GM10266 (cell line): ENCODE results near the gene TANGO2.

Source experiments
- DNase-seq: peaks from one replicate; pipeline ENCODE4 v3.0.0; 2012; ENCODE audit errors: extremely low spot score
- TF ChIP-seq, protein P1 (sequence below): IDR thresholded peaks from 2 replicates; pipeline ENCODE4 v1.5.1; 2012; ENCODE audit warnings: mild to moderate bottlenecking, low read depth; ENCODE audit not compliant: control insufficient read depth, insufficient read depth; ENCODE audit errors: missing control alignments

Gene TANGO2

DNA sequence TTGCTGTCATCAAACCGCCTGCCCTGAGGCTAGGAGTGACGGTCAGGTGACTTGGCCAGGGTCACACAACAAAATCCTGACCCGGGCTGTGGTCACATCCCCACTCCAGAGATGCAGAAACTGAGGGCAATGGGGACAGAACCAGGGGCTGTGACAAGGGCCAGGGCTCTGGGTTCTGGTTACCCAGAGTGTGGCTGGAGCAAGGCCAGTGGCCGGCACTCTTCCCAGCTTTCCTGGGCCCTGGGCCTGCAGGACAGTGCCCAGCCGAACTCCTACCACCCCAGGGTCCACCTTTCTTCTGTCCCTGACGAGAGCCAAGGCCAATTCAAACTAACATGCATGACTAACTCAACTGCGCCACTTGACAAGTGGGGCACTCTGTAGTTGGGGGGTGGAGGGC, 40.1 kb upstream of the TANGO2 start:
- TF ChIP-seq, protein P1, sequence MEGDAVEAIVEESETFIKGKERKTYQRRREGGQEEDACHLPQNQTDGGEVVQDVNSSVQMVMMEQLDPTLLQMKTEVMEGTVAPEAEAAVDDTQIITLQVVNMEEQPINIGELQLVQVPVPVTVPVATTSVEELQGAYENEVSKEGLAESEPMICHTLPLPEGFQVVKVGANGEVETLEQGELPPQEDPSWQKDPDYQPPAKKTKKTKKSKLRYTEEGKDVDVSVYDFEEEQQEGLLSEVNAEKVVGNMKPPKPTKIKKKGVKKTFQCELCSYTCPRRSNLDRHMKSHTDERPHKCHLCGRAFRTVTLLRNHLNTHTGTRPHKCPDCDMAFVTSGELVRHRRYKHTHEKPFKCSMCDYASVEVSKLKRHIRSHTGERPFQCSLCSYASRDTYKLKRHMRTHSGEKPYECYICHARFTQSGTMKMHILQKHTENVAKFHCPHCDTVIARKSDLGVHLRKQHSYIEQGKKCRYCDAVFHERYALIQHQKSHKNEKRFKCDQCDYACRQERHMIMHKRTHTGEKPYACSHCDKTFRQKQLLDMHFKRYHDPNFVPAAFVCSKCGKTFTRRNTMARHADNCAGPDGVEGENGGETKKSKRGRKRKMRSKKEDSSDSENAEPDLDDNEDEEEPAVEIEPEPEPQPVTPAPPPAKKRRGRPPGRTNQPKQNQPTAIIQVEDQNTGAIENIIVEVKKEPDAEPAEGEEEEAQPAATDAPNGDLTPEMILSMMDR, result no peak
- DNase-seq, result no peak

DNA sequence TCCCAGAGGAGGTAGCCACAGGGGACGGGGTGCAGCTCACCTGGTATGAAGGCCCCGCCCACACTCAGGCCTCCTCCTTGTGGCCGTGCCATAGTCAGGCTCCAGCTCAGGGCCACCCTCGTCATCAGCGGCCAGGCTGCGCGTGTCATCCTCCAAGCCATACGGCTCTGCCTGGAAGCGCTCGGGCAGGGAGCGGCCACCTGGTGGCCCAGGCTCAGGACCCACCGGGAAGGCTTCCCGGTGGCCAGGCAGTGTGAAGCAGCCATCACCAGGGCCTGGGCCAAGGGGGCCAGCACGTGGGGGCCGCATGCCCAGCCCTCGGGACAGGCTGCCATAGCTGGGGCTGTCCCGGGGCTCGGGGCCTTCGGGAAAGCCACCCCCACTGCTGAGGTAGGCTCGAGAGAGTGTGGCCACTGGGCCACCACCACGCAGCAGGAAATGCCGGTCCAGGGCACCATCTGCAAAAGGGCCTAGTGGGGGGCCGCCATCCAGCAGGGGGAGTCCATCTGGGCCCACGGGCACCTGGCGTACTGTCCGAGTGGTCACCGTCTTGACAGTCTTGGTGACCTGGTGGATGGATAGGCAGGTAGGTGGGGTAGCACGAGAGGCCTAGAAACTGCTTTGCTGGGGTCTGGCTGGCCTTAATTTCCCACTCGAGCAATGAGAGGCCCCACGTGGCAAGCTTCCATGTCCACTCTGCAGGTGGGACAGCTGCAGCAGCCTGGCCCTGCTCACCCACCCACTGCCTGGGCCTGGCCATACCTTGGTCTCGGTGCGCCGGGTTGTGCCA, 39.5 kb upstream of the TANGO2 start:
- TF ChIP-seq, protein P1, result no peak
- no peak for DNase-seq

DNA sequence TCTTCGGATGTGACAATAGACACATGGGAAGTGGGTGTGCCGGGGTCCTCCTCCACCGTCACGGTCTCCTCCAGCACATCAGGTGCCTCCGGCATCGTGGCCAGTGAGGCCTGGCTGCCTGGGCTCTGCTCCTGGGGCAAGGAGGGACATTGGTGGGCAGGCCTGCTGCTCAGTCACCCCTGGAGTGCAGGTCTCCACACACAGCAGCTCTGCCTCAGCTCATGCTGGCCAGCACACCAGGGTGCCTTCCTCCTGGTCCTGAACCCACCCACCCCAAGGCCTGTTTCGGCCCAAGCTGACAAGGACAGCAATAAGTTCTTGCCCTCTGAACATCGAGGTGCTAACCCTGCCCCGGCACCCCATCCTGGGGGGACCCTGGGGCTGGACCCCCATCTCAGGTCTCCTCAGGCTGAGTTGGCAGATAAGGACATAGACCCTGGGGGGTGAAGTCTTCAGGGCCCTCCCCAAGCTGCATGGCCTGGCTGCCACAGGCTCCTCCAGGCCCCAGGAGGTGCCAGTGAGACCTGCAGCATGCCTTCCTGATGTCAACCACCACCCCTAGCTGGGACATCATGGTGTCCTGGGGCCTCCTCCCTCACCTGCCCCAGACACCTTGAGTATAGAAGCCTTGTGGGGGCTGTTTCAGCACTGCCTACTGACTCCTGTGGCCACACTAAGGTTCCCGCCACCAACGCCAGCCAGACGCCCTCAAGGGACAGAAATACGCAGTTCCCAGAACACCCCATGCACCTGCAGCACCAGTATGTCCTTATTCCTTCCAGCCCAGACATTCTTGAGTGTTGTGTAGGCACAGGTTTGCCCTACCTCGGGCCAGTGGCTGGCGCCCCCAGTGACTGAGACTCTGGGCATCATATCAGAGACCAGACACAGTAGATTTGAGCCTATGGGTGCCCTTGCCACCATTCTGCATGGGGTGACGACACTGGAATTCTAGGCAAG, 38.7 kb upstream of the TANGO2 start:
- TF ChIP-seq, protein P1, result no peak
- no peak for DNase-seq

DNA sequence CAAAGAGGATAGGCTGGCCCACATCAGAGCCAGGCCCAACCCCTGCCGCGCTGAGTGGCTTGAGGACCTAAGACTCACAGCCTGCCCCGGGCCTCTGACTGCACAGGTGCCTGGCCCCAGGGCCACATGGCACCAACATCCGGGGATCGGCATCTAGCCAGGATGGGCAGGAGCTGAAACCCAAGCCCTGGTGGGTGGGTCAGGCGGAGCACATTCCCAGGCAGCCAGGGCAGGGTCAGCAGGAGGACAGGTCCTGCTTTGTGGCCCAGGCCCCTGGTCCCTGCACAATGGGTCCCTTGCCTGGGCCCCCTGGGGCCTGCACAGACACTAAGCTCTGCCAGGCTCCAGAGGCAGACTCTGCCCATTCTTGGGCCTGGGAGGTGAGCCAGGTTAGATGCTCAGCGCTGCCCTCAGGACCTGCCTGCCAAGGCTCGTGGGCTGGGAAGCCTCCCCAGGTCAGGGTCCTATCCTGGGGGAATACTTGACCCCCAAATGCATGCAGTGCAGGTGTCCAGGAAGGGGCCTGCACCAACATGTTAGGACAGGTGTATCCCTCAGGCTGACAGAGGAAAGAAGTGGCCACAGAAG, 37.8 kb upstream of the TANGO2 start:
- no peak for DNase-seq
- TF ChIP-seq, protein P1, result no peak

DNA sequence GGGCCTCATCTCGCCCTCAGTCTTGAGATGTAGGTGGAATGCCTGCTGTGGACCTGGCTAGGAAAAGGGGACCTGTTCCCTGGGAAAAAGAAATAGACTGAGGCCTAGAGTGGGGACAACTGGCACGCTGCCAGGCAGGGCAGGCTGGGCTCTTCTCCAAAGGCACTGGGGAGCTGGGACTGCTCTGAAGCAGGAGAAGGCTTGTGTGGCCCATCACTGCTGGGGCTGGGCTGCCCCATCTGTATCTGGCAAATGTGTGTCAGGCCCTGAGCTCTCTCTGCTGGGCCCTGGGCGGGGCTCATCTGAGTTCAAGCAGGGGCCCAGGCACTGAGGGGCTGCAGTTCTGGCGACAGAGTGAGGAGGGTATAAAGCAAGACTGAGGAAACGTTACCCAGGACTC, 37.2 kb upstream of the TANGO2 start:
- DNase-seq, result no peak
- TF ChIP-seq, protein P1, result no peak

DNA sequence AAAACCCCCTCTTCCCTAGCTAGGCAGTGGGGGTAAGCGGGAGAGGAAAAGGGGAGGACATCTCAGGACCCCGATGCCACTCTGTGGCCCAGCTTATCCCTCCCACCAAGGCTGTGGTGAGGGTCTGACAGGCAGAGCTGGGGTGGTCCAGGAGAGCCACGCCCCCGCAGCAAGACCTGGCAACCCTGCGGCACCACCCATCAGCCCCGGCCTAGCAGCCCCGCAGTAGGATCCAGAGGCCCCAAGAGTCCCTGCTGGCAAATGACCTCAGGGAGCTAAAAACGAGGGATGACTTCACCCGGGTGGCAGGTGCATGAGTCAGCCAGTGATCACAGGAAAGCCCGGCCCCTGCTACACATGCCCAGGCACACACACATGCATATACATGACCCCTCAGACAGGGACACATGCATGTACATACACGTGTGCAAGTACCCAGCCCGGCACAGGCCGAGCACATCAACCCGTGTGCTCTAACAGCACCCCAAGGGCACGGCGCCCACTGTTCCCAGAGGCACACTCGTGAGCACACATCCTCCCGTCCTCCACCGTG, 36.6 kb upstream of the TANGO2 start:
- TF ChIP-seq, protein P1, result no peak
- no peak for DNase-seq
